Endothelial cell of umbilical vein (primary cell): ENCODE results near the gene TMEM178A. TPM values are rescaled to one million over a fixed set of nuclear protein-coding genes. Genes with fewer than 3 reads are reported as not detected.

ENCODE experiments used
- BruUV-seq: library from RNA; stranded (reverse); fragments of 400-500 nt; replicated peaks from 2 replicates; lab custom pipeline; 2021; lab: Mats Ljungman, UMichigan
- CTCF ChIA-PET: fragments of 300-600, 350-600 bp; sonication (Branson Sonifier 250); formaldehyde crosslinking; loops from one replicate; lab custom pipeline; 2021; ENCODE audit warnings: antibody characterized with exemption, inconsistent platforms; lab: Charles Lee
- POLR2A ChIA-PET: fragments of 300-600, 350-600 bp; sonication (Branson Sonifier 250); formaldehyde crosslinking; loops from one replicate; lab custom pipeline; 2021; ENCODE audit warnings: antibody characterized with exemption, inconsistent platforms; lab: Charles Lee
- DNase-seq: peaks from one replicate; pipeline ENCODE4 v3.0.0-alpha.2; 2011; ENCODE audit warnings: low read depth, low spot score
- FAIRE-seq: peaks from 2 replicates; lab custom pipeline; 2011; peaks lifted over from hg19 to GRCh38; lab: Jason Lieb, UNC
- H2AFZ ChIP-seq: 2 replicates; pipeline ENCODE4 v1.6.0; 2012; ENCODE audit warnings: low read depth, low read length, control low read depth, inconsistent platforms
- H3K27ac ChIP-seq: 2 replicates; pipeline ENCODE4 v1.5.1; 2011; ENCODE audit warnings: low read depth, mild to moderate bottlenecking, control low read depth, low read length, moderate library complexity; ENCODE audit not compliant: insufficient read depth
- H3K27me3 ChIP-seq, 2 experiments: 2 replicates each; pipeline versions ENCODE4 v1.6.0 to v1.6.1; 2011; ENCODE audit warnings: low read length in 2 of 2, mixed read lengths in 1 of 2; ENCODE audit not compliant: control insufficient read depth in 2 of 2, insufficient read depth in 2 of 2
- H3K36me3 ChIP-seq, 2 experiments: 2 replicates in 1 of 2; 3 replicates in 1 of 2; pipeline ENCODE4 v1.5.1; 2011; ENCODE audit warnings: low read length in 2 of 2, mild to moderate bottlenecking in 1 of 2, moderate library complexity in 1 of 2; ENCODE audit not compliant: control insufficient read depth in 2 of 2, insufficient read depth in 2 of 2; ENCODE audit errors: extremely low read depth in 1 of 2
- H3K4me1 ChIP-seq: 3 replicates; pipeline ENCODE4 v1.5.1; 2011; ENCODE audit warnings: mild to moderate bottlenecking, low read length; ENCODE audit not compliant: control insufficient read depth, insufficient read depth; ENCODE audit errors: extremely low read depth
- H3K4me2 ChIP-seq: 2 replicates; pipeline ENCODE4 v1.6.1; 2011; ENCODE audit warnings: low read length, control low read depth, mixed read lengths; ENCODE audit not compliant: insufficient read depth
- H3K4me3 ChIP-seq, 3 experiments: fragments of 200-600 bp in 1 of 3; sonication (generic), shearing (Covaris generic) in 1 of 3; replicated peaks in 1 of 3; 2 replicates each; pipeline ENCODE4 v1.5.1; 2011 to 2016; ENCODE audit warnings: control low read depth in 3 of 3, low read length in 3 of 3, mild to moderate bottlenecking in 2 of 3, inconsistent platforms in 1 of 3, low read depth in 1 of 3, moderate library complexity in 1 of 3; ENCODE audit not compliant: insufficient read depth in 1 of 3
- H3K79me2 ChIP-seq: 2 replicates; pipeline ENCODE4 v1.6.0; 2012; ENCODE audit warnings: low read length, inconsistent platforms; ENCODE audit not compliant: control insufficient read depth, insufficient read depth
- H3K9ac ChIP-seq: replicated peaks from 2 replicates; pipeline ENCODE3; 2011; ENCODE audit warnings: low read length, control low read depth; ENCODE audit not compliant: insufficient read depth; ENCODE audit errors: extremely low read depth
- H3K9me1 ChIP-seq: replicated peaks from 3 replicates; pipeline ENCODE4 v1.6.0; 2011; ENCODE audit warnings: mild to moderate bottlenecking, low read length; ENCODE audit not compliant: control insufficient read depth, insufficient read depth; ENCODE audit errors: extremely low read depth
- H3K9me3 ChIP-seq: replicated peaks from 2 replicates; pipeline ENCODE4 v1.5.1; 2012; ENCODE audit warnings: low read length, inconsistent platforms; ENCODE audit not compliant: control insufficient read depth, insufficient read depth
- H4K20me1 ChIP-seq: replicated peaks from 2 replicates; pipeline ENCODE3; 2011; ENCODE audit warnings: mild to moderate bottlenecking, low read length; ENCODE audit not compliant: control insufficient read depth, insufficient read depth; ENCODE audit errors: extremely low read depth
- EZH2 ChIP-seq: IDR thresholded peaks from 2 replicates; pipeline ENCODE4 v1.6.1; 2012; ENCODE audit warnings: borderline replicate concordance, low read depth, mild to moderate bottlenecking, moderate library complexity, low read length, inconsistent platforms; ENCODE audit not compliant: severe bottlenecking
- FOS ChIP-seq: IDR thresholded peaks from 2 replicates; pipeline ENCODE4 v1.6.1; 2011; ENCODE audit warnings: mild to moderate bottlenecking, low read length, moderate library complexity, borderline replicate concordance; ENCODE audit not compliant: insufficient read depth
- GATA2 ChIP-seq: IDR thresholded peaks from 2 replicates; pipeline ENCODE4 v1.7.0; 2011; ENCODE audit warnings: low read depth, mild to moderate bottlenecking, moderate library complexity, mixed read lengths, low read length; ENCODE audit not compliant: insufficient read length, insufficient read depth
- JUN ChIP-seq: IDR thresholded peaks from 2 replicates; pipeline ENCODE4 v1.6.1; 2011; ENCODE audit warnings: borderline replicate concordance, low read depth; ENCODE audit not compliant: insufficient read length, insufficient read depth
- MYC ChIP-seq: IDR thresholded peaks from one replicate; pipeline ENCODE4 v1.6.1; 2011; ENCODE audit warnings: mild to moderate bottlenecking, low read depth, low read length
- POLR2A ChIP-seq: IDR thresholded peaks from 2 replicates; pipeline ENCODE4 v1.6.1; 2012; ENCODE audit warnings: low read depth, mild to moderate bottlenecking, control low read depth, low read length
- POLR2AphosphoS5 ChIP-seq: IDR thresholded peaks from 2 replicates; pipeline ENCODE4 v1.6.1; 2012; ENCODE audit warnings: low read depth, mild to moderate bottlenecking, control low read depth, low read length, moderate library complexity; ENCODE audit not compliant: insufficient read depth
- dilution Hi-C: fragments of 300-500 bp; cut with MboI; formaldehyde crosslinking; loops from one replicate; pipeline ENCODE4 v1.15.0; 2019; ENCODE audit warnings: low sequenced_read_pairs; ENCODE audit not compliant: extremely low pct_ligation_motif_present
- intact Hi-C: fragments of 100-400 bp; cut with micrococcal nuclease; formaldehyde crosslinking; loops from one replicate; pipeline ENCODE4 v1.10.0; 2022
- polyA plus RNA-seq, 4 experiments: library from polyadenylated mRNA; depleted of rRNA in 3 of 4; stranded (reverse) in 3 of 4; unstranded in 1 of 4; fragments of >200 nt; gene quantifications; 2 replicates each; pipeline versions ENCODE4 v1.2.1 to v1.2.3, GENCODE V29; 2011 to 2012; ENCODE audit warnings: missing spikeins in 1 of 4
- total RNA-seq: library from RNA; stranded (reverse); gene quantifications from 2 replicates; pipeline ENCODE4 v1.2.3, GENCODE V29; 2021
- TF ChIP-seq, protein P1 (sequence below), 2 donors: IDR thresholded peaks; 1 replicate in 1 of 2; 2 replicates in 1 of 2; pipeline ENCODE4 v1.5.1; 2011; ENCODE audit warnings: low read length in 2 of 2, mild to moderate bottlenecking in 2 of 2, moderate library complexity in 2 of 2, control low read depth in 1 of 2, inconsistent platforms in 1 of 2, low read depth in 1 of 2; ENCODE audit not compliant: insufficient read depth in 1 of 2; ENCODE audit errors: extremely low read depth in 1 of 2
- TF ChIP-seq, protein P2 (sequence below): IDR thresholded peaks from 2 replicates; pipeline ENCODE4 v1.6.1; 2011; ENCODE audit not compliant: insufficient read depth, insufficient read length

TMEM178A gene
- total and polyA plus RNA-seq, 2 donors (not counting 3 experiments of a cell fraction or from before 2014, with no cell fraction given), result 1.5 to 2.8 TPM

DNA sequence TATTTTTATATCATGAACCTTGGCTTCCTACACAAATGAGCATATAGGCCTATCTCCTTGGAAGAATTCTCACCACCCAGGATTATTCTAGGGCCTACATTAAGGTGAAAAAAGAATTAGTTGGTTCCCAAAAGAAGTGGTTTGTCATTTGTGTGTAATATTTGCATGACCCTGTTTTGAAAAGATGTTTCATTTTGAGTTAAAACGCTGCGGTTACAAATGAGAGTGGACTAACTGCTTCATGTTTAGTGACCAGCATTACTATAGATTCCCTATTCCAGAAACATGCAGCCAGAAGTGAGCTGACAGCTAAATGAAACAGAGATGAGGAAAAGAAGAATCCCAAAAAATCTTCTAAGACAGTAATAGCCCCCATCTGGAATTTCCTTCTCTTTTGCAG, 44.1 kb upstream of the TMEM178A start:
- no peak overlapping the region for H3K4me3 ChIP-seq
- peaks cover 3 to 12% of the 10 kb centered on the region in 2 experiments for H3K27me3 ChIP-seq
- H3K27ac ChIP-seq, result no peak overlapping the region
- dilution Hi-C loops, result no loop called here
- H3K4me2 ChIP-seq, result no peak overlapping the region
- CTCF ChIA-PET, result interaction anchor here (1.3 kb wide), 1 partner anchor 28 kb away, joined by 3 read pairs; no protein-coding TSS in a partner anchor
- no peaks in the 10 kb centered on the region for H4K20me1 ChIP-seq
- no TSS peak for BruUV-seq
- no peak for TF ChIP-seq MYC
- TF ChIP-seq FOS, result no peak
- no peak for TF ChIP-seq POLR2AphosphoS5
- TF ChIP-seq GATA2, result no peak
- no peak for TF ChIP-seq EZH2
- TF ChIP-seq, protein P1, sequence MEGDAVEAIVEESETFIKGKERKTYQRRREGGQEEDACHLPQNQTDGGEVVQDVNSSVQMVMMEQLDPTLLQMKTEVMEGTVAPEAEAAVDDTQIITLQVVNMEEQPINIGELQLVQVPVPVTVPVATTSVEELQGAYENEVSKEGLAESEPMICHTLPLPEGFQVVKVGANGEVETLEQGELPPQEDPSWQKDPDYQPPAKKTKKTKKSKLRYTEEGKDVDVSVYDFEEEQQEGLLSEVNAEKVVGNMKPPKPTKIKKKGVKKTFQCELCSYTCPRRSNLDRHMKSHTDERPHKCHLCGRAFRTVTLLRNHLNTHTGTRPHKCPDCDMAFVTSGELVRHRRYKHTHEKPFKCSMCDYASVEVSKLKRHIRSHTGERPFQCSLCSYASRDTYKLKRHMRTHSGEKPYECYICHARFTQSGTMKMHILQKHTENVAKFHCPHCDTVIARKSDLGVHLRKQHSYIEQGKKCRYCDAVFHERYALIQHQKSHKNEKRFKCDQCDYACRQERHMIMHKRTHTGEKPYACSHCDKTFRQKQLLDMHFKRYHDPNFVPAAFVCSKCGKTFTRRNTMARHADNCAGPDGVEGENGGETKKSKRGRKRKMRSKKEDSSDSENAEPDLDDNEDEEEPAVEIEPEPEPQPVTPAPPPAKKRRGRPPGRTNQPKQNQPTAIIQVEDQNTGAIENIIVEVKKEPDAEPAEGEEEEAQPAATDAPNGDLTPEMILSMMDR (IDR thresholded peaks at IDR 0.05; ENCODE audit: extremely low read depth in 1 of 2, insufficient read depth in 1 of 2, low read depth in 1 of 2, low read length in 2 of 2), result no peak
- TF ChIP-seq, protein P2, sequence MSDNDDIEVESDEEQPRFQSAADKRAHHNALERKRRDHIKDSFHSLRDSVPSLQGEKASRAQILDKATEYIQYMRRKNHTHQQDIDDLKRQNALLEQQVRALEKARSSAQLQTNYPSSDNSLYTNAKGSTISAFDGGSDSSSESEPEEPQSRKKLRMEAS, result no peak
- no peak for TF ChIP-seq JUN
- TF ChIP-seq POLR2A, result no peak
- no peaks in the 10 kb centered on the region for H3K36me3 ChIP-seq
- DNase-seq, result no peak
- no peaks in the 10 kb centered on the region for H3K9me1 ChIP-seq
- H3K4me1 ChIP-seq, result peaks cover 8% of the 10 kb centered on the region
- H2AFZ ChIP-seq, result no peak overlapping the region
- H3K79me2 ChIP-seq, result no peaks in the 10 kb centered on the region
- intact Hi-C loops, result no loop called here
- H3K9me3 ChIP-seq, result no peaks in the 10 kb centered on the region
- no peak overlapping the region for H3K9ac ChIP-seq
- no peak for FAIRE-seq
- POLR2A ChIA-PET, result no interaction called here
